HCT116 (cell line): ENCODE measurements around the gene FATE1.

Experiments
- POLR2AphosphoS5 ChIP-seq: IDR thresholded peaks from 2 replicates; pipeline ENCODE4 v1.6.1; 2011; ENCODE audit warnings: mild to moderate bottlenecking, low read depth, low read length, moderate library complexity
- ZNF274 ChIP-seq: fragments of 200-500 bp; sonication (Bioruptor generic); IDR thresholded peaks from 2 replicates; pipeline ENCODE4 v1.6.1; 2014; ENCODE audit warnings: mild to moderate bottlenecking, low read depth, low read length, inconsistent platforms

- no peak for TF ChIP-seq ZNF274
- no peak for TF ChIP-seq POLR2AphosphoS5
These were observed 27.1 kb upstream of the FATE1 start for GRCh38 chrX:151688695-151689094.
